T-cell (primary cell): ENCODE data around the gene OST4. TPM values are rescaled to one million over a fixed set of nuclear protein-coding genes. Genes with fewer than 3 reads are reported as not detected.

Source experiments
- ATAC-seq, 4 experiments: fragments of 200-7000 bp in 3 of 4; fragments of 150-1000 bp in 1 of 4; cut with Tn5 transposase; replicated peaks in 1 of 4; 1 replicate in 3 of 4; 2 replicates in 1 of 4; pipeline ENCODE4 v1.10.0; 2021; ENCODE audit warnings: moderate library complexity in 3 of 4, mild to moderate bottlenecking in 2 of 4, moderate number of reproducible peaks in 1 of 4
- CTCF ChIA-PET, 2 donors: fragments of 300-600 bp; sonication (Branson Sonifier 250); formaldehyde crosslinking; loops; one replicate each; lab custom pipeline; 2022; ENCODE audit warnings: antibody characterized with exemption in 2 of 2; lab: Charles Lee
- POLR2A ChIA-PET, 2 donors: fragments of 300-600 bp; sonication (Branson Sonifier 250); formaldehyde crosslinking; loops; one replicate each; lab custom pipeline; 2022; ENCODE audit warnings: antibody characterized with exemption in 2 of 2; lab: Charles Lee
- DNase-seq, 35 experiments: peaks; one replicate each; pipeline versions ENCODE4 v3.0.0 to v3.0.0-alpha.2; 2013 to 2023
- H3K27ac ChIP-seq: one replicate; pipeline ENCODE4 v1.5.1; 2013; ENCODE audit warnings: low read length
- H3K27me3 ChIP-seq, 2 experiments: replicated peaks in 1 of 2; 1 replicate in 1 of 2; 2 replicates in 1 of 2; pipeline versions ENCODE4 v1.6.1 to v1.7.0; 2013; ENCODE audit warnings: low read length in 1 of 2, mixed read lengths in 1 of 2; ENCODE audit not compliant: control insufficient read depth in 2 of 2, insufficient read depth in 2 of 2; ENCODE audit errors: extremely low read depth in 1 of 2
- H3K36me3 ChIP-seq, 2 donors: 1 replicate in 1 of 2; 2 replicates in 1 of 2; pipeline versions ENCODE4 v1.6.1 to v1.7.0; 2013; ENCODE audit warnings: low read length in 1 of 2; ENCODE audit not compliant: control insufficient read depth in 2 of 2, insufficient read depth in 1 of 2; ENCODE audit errors: extremely low read depth in 1 of 2
- H3K4me1 ChIP-seq, 2 experiments: 1 replicate in 1 of 2; 2 replicates in 1 of 2; pipeline versions ENCODE4 v1.6.1 to v1.7.0; 2013; ENCODE audit warnings: low read length in 2 of 2, mixed read lengths in 1 of 2; ENCODE audit not compliant: insufficient read depth in 2 of 2, control insufficient read depth in 1 of 2; ENCODE audit errors: extremely low read depth in 1 of 2
- H3K4me3 ChIP-seq, 2 donors: 1 replicate in 1 of 2; 2 replicates in 1 of 2; pipeline versions ENCODE4 v1.5.1 to v1.7.0; 2013; ENCODE audit warnings: mild to moderate bottlenecking in 2 of 2, low read length in 1 of 2, moderate library complexity in 1 of 2; ENCODE audit not compliant: control insufficient read depth in 1 of 2; ENCODE audit errors: extremely low read depth in 1 of 2
- H3K9me3 ChIP-seq: 2 replicates; pipeline ENCODE4 v1.7.0; 2013
- H3K27ac Mint-ChIP-seq, 2 donors: one replicate each; pipeline ENCODE4 v1.8.0; 2020 to 2021; ENCODE audit warnings: mild to moderate bottlenecking in 2 of 2, mixed read lengths in 2 of 2
- H3K27me3 Mint-ChIP-seq, 2 donors: one replicate each; pipeline ENCODE4 v1.8.0; 2021 to 2022; ENCODE audit warnings: mixed read lengths in 2 of 2
- H3K36me3 Mint-ChIP-seq: one replicate; pipeline ENCODE4 v1.8.0; 2021; ENCODE audit warnings: mixed read lengths
- H3K4me1 Mint-ChIP-seq, 3 donors: one replicate each; pipeline ENCODE4 v1.8.0; 2020 to 2022; ENCODE audit warnings: mixed read lengths in 3 of 3, mild to moderate bottlenecking in 1 of 3
- H3K4me3 Mint-ChIP-seq, 3 donors: one replicate each; pipeline ENCODE4 v1.8.0; 2020 to 2022; ENCODE audit warnings: mild to moderate bottlenecking in 3 of 3, mixed read lengths in 3 of 3, moderate library complexity in 3 of 3
- H3K9me3 Mint-ChIP-seq, 3 donors: one replicate each; pipeline ENCODE4 v1.8.0; 2020 to 2022; ENCODE audit warnings: mixed read lengths in 3 of 3
- WGBS: methylation state at CpG from one replicate; pipeline ENCODE4 v1.1.5; 2013; ENCODE audit warnings: missing lambda C conversion rate; ENCODE audit not compliant: insufficient coverage; 5-methylcytosine and 5-hydroxymethylcytosine counted together
- total RNA-seq, 35 experiments: library from RNA in 6 of 35; stranded (reverse) in 6 of 35; fragments of 120-200 nt in 1 of 35; gene quantifications; one replicate each; pipeline versions ENCODE4 v1.2.1 to v1.2.4 and lab custom pipeline; 2013 to 2026

The OST4 gene
- total RNA-seq, 5 donors from 2014 or later (not counting 1 experiment from before 2014, with no cell fraction given), result 217 to 292 (median 236) TPM

- Mint-ChIP-seq H3K4me1 (peaks cover 18 to 36% (median 20%) of the 10 kb centered on the region in 3 donors), H3K27me3 (peaks cover 9 to 10% of the 10 kb centered on the region in 2 donors), H3K9me3 (no peaks in the 10 kb centered on the region), H3K4me3 (peak overlapping the region; percentile 90 to 97 (median 93)), H3K36me3 (peaks cover 5% of the 10 kb centered on the region), H3K27ac (peak overlapping the region; percentile 99)
- peak in 33 of 35 experiments; percentile 23 to 82 (median 51) for DNase-seq
- ChIA-PET CTCF (interaction anchor here (1.0 to 1.7 kb wide), 5 partner anchors 18 to 80 kb away, joined by 3 to 8 read pairs (median 4); partner anchors contain the start of gene KHK (in 1 of the 2)), POLR2A (interaction anchor here in 1 of 2 donors (0.6 to 2.1 kb wide), 3 partner anchors 20 to 75 kb away, joined by 3 to 12 read pairs (median 6); partner anchors contain the start of gene OST4)
- 12% methylated on average over 49 of the region's 52 CpGs for WGBS
- H3K27me3 ChIP-seq, result no peaks in the 10 kb centered on the region
- ATAC-seq, result peak; percentile 4 to 28 (median 22)
- peak overlapping the region; percentile 89 to 91 for H3K4me3 ChIP-seq
- H3K36me3 ChIP-seq, result peaks cover 0 to 5% of the 10 kb centered on the region in 2 donors
- peak overlapping the region; percentile 77 for H3K27ac ChIP-seq
- H3K4me1 ChIP-seq, result peaks cover 3 to 19% of the 10 kb centered on the region in 2 experiments
- no peaks in the 10 kb centered on the region for H3K9me3 ChIP-seq
These were observed 21.8 kb downstream of the OST4 start for GRCh38 chr2:27049422-27050280.

GRCh38 chr2:27042985-27043634 is 28.3 kb downstream of the OST4 start:
- H3K27ac ChIP-seq, result no peak overlapping the region

DNA sequence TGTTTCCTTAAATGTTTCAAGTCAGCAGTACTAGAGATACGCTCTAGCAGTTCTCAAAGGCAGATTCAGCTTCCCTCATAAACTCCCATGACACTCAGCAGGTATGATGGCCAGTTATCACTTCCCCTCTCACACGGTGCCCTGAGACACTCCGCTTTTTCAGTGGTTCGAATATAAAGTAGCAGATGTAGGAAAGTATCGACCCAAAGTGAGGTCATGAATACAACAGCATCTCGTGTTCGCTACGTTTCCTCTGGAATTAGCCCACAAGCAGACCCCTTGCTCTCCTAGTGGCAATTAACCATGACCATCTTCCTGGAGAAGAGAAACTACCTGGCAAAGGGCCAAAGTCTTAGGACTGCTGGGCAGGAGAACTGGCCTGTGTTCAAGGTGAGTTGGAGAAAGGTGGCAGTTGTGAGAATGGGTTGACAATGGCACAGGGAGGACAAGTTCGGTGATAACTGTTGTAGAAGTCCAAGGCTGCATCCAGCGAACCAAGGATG is 29.2 kb downstream of the OST4 start:
- Mint-ChIP-seq H3K27ac (peak overlapping the region; percentile 16 to 60), H3K9me3 (no peaks in the 10 kb centered on the region), H3K4me3 (no peak overlapping the region), H3K36me3 (peaks cover 24% of the 10 kb centered on the region), H3K27me3 (no peaks in the 10 kb centered on the region), H3K4me1 (peaks cover 0 to 5% (median 0%) of the 10 kb centered on the region in 3 donors)
- peaks cover 0 to 3% of the 10 kb centered on the region in 2 experiments for H3K4me1 ChIP-seq
- ChIA-PET CTCF (no interaction called here), POLR2A (no interaction called here)
- peaks cover 29 to 51% of the 10 kb centered on the region in 2 donors for H3K36me3 ChIP-seq
- H3K9me3 ChIP-seq, result no peaks in the 10 kb centered on the region
- peak overlapping the region; percentile 9 for H3K27ac ChIP-seq
- ATAC-seq (peak in 1 of 4 experiments; percentile 9), DNase-seq (no peak)
- no peaks in the 10 kb centered on the region for H3K27me3 ChIP-seq
- H3K4me3 ChIP-seq, result no peak overlapping the region
- 80% methylated on average over 1 of the region's 10 CpGs for WGBS

More at GRCh38 chr2:27042985-27043634, 28.3 kb downstream of the OST4 start:
- Histone ChIP-seq H3K27me3 (no peaks in the 10 kb centered on the region), H3K4me1 (no peaks in the 10 kb centered on the region), H3K4me3 (no peak overlapping the region), H3K9me3 (no peaks in the 10 kb centered on the region), H3K36me3 (peaks cover 20 to 42% of the 10 kb centered on the region in 2 donors)
- 100% methylated on average over 3 of the region's 7 CpGs for WGBS
- Mint-ChIP-seq H3K4me3 (no peak overlapping the region), H3K4me1 (peaks cover 0 to 5% (median 0%) of the 10 kb centered on the region in 3 donors), H3K27me3 (no peaks in the 10 kb centered on the region), H3K9me3 (no peaks in the 10 kb centered on the region), H3K36me3 (peaks cover 19% of the 10 kb centered on the region), H3K27ac (no peak overlapping the region)
- ChIA-PET POLR2A (interaction anchor here in 1 of 2 donors (0.6 kb wide), 1 partner anchor 1008 kb away, joined by 3 read pairs; no protein-coding TSS in a partner anchor), CTCF (no interaction called here)
- DNase-seq (no peak), ATAC-seq (no peak)

DNA sequence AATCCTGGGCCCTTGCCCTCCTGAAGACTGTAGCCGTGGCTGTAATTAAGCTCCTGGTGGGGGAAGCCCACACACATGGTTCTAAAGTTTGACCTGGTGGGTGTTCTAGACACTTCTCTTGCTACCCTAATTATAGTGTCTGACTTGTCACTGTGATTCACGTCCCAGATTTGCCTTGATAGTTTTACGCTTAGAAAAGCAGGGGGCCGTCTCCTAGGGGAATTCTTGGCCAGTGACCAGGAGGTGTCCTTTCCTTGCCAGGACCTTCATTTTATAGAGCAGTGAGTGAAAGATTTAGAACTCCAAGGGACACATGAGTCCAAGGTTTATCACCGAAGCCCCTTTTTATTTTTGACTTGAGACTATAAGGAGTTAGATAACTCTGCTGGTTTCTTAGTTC is 29.7 kb downstream of the OST4 start:
- ChIA-PET CTCF (no interaction called here), POLR2A (no interaction called here)
- ATAC-seq (no peak), DNase-seq (no peak)
- H3K27me3 Mint-ChIP-seq, result no peaks in the 10 kb centered on the region
- H3K4me1 ChIP-seq, result peaks cover 0 to 3% of the 10 kb centered on the region in 2 experiments
- H3K36me3 ChIP-seq, result peaks cover 32 to 55% of the 10 kb centered on the region in 2 donors
- H3K27ac ChIP-seq, result no peak overlapping the region
- H3K36me3 Mint-ChIP-seq, result peaks cover 28% of the 10 kb centered on the region
- no peak overlapping the region for H3K4me3 Mint-ChIP-seq
- peaks cover 0 to 5% (median 0%) of the 10 kb centered on the region in 3 donors for H3K4me1 Mint-ChIP-seq
- no peaks in the 10 kb centered on the region for H3K9me3 ChIP-seq
- H3K9me3 Mint-ChIP-seq, result no peaks in the 10 kb centered on the region
- no peak overlapping the region for H3K4me3 ChIP-seq
- peak overlapping the region in 1 of 2 donors; percentile 13 for H3K27ac Mint-ChIP-seq
- H3K27me3 ChIP-seq, result no peaks in the 10 kb centered on the region
- WGBS, result 100% methylated on average over 1 of the region's 5 CpGs

DNA sequence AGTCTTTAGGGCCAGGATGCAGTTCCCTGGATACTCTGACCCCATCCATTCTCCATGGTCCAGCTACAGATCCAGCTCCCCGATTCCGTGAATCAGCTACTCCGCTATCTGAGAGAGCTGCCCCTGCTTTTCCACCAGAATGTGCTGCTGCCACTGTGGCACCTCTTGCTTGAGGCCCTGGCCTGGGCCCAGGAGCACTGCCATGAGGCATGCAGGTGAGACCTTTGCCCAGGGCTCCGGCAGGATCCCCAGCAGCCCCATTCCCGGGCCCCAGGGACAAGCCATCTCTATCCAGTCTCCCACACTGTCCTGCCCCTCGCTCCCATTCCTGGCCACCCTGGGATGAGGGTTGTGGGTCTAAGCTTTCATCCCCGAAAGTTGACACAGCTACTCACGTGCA is 31.2 kb downstream of the OST4 start:
- no peak overlapping the region for H3K27ac ChIP-seq
- peaks cover 37 to 70% of the 10 kb centered on the region in 2 donors for H3K36me3 ChIP-seq
- H3K36me3 Mint-ChIP-seq, result peaks cover 39% of the 10 kb centered on the region
- H3K4me1 Mint-ChIP-seq, result peaks cover 0 to 9% (median 3%) of the 10 kb centered on the region in 3 donors
- H3K4me1 ChIP-seq, result peaks cover 0 to 4% of the 10 kb centered on the region in 2 experiments
- no peak for ATAC-seq
- no peaks in the 10 kb centered on the region for H3K9me3 Mint-ChIP-seq
- 96% methylated on average over 5 of the region's 8 CpGs for WGBS
- ChIA-PET CTCF (no interaction called here), POLR2A (no interaction called here)
- H3K4me3 ChIP-seq, result no peak overlapping the region
- no peaks in the 10 kb centered on the region for H3K9me3 ChIP-seq
- no peaks in the 10 kb centered on the region for H3K27me3 ChIP-seq
- no peak overlapping the region for H3K4me3 Mint-ChIP-seq
- H3K27me3 Mint-ChIP-seq, result no peaks in the 10 kb centered on the region
- no peak for DNase-seq
- no peak overlapping the region for H3K27ac Mint-ChIP-seq

DNA sequence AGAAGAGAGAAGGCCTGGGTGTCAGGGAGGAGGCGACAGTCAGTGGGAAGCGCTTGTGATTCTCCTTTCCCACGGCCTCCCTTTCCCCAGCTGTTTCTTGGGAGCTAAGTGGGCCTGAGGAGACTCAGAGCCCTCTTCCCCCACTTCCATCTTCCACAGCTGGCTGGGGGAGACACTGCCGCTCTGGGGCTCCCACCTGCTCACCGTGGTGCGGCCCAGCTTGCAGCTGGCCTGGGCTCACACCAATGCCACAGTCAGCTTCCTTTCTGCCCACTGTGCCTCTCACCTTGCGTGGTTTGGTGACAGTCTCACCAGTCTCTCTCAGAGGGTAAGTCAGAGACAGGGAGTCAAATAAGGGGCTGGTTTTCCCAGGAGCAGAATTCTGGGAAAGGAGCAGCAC is 31.6 kb downstream of the OST4 start:
- H3K27me3 Mint-ChIP-seq, result no peaks in the 10 kb centered on the region
- DNase-seq (no peak), ATAC-seq (no peak)
- peaks cover 40% of the 10 kb centered on the region for H3K36me3 Mint-ChIP-seq
- CTCF ChIA-PET, result interaction anchor here in 1 of 2 donors (0.6 kb wide), 1 partner anchor 206 kb away, joined by 3 read pairs; no protein-coding TSS in a partner anchor
- H3K9me3 ChIP-seq, result no peaks in the 10 kb centered on the region
- peaks cover 38 to 74% of the 10 kb centered on the region in 2 donors for H3K36me3 ChIP-seq
- H3K27ac Mint-ChIP-seq, result no peak overlapping the region
- 97% methylated on average over 3 of the region's 7 CpGs for WGBS
- H3K27ac ChIP-seq, result no peak overlapping the region
- POLR2A ChIA-PET, result no interaction called here
- H3K4me3 ChIP-seq, result no peak overlapping the region
- peaks cover 4 to 13% (median 7%) of the 10 kb centered on the region in 3 donors for H3K4me1 Mint-ChIP-seq
- no peaks in the 10 kb centered on the region for H3K27me3 ChIP-seq
- no peak overlapping the region for H3K4me3 Mint-ChIP-seq
- no peaks in the 10 kb centered on the region for H3K9me3 Mint-ChIP-seq
- peaks cover 0 to 8% of the 10 kb centered on the region in 2 experiments for H3K4me1 ChIP-seq
